AG04450 (cell line): ENCODE measurements around the gene NGB. TPM values are rescaled to one million over a fixed set of nuclear protein-coding genes. Genes with fewer than 3 reads are reported as not detected.

Source experiments
- CTCF ChIA-PET: fragments of 300-600, 350-600 bp; formaldehyde crosslinking; extraction: SDS; loops from one replicate; lab custom pipeline; 2022; ENCODE audit warnings: antibody characterized with exemption, inconsistent platforms; lab: Charles Lee
- POLR2A ChIA-PET: fragments of 350-600 bp; formaldehyde crosslinking; extraction: SDS; loops from one replicate; lab custom pipeline; 2021; ENCODE audit warnings: antibody characterized with exemption, inconsistent platforms; lab: Yijun Ruan, JAX
- DNase-seq: peaks from one replicate; pipeline ENCODE4 v3.0.0-alpha.2; 2011; ENCODE audit warnings: low read depth, low spot score
- H3K27ac ChIP-seq: one replicate; pipeline ENCODE4 v1.5.1; 2012; ENCODE audit warnings: low read depth, low read length, control low read depth
- H3K27me3 ChIP-seq: one replicate; pipeline ENCODE4 v1.6.0; 2012; ENCODE audit warnings: low read length; ENCODE audit not compliant: control insufficient read depth, insufficient read depth
- H3K4me3 ChIP-seq: 2 replicates; pipeline ENCODE4 v1.5.1; 2011; ENCODE audit warnings: mild to moderate bottlenecking, low read depth, low read length, control low read depth
- H3K9me3 ChIP-seq: 2 replicates; pipeline ENCODE4 v1.5.1; 2012; ENCODE audit warnings: low read length; ENCODE audit not compliant: control insufficient read depth, insufficient read depth
- polyA plus RNA-seq: library from polyadenylated mRNA; depleted of rRNA; stranded (reverse); fragments of >200 nt; gene quantifications from 2 replicates; pipeline ENCODE4 v1.2.3, GENCODE V29; 2011
- TF ChIP-seq, protein P1 (sequence below): IDR thresholded peaks from 2 replicates; pipeline ENCODE4 v1.5.1; 2011; ENCODE audit warnings: low read depth, low read length, control low read depth, inconsistent platforms

The NGB gene
- polyA plus RNA-seq, 1 experiment, result not detected

DNA sequence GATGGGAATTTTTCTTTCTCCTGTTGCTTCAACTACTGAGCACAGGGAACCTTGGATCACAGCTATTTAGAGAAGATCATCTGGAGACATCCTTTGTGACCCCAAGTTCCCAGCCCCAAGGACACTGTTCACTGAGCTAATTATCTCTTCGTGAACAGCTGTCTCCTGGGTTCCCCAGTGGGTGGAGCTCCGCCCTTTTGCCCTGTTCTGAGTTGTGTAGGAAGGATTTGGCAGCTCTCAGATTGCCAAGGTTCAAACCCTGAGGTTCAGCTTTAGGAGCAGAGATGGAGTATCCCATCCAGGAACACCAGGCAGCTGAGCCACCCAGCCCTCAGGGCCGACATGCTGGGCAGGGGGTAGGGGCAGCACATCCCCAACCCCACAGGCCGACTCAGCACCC is 32.0 kb downstream of the NGB start:
- no peak for DNase-seq
- TF ChIP-seq, protein P1, sequence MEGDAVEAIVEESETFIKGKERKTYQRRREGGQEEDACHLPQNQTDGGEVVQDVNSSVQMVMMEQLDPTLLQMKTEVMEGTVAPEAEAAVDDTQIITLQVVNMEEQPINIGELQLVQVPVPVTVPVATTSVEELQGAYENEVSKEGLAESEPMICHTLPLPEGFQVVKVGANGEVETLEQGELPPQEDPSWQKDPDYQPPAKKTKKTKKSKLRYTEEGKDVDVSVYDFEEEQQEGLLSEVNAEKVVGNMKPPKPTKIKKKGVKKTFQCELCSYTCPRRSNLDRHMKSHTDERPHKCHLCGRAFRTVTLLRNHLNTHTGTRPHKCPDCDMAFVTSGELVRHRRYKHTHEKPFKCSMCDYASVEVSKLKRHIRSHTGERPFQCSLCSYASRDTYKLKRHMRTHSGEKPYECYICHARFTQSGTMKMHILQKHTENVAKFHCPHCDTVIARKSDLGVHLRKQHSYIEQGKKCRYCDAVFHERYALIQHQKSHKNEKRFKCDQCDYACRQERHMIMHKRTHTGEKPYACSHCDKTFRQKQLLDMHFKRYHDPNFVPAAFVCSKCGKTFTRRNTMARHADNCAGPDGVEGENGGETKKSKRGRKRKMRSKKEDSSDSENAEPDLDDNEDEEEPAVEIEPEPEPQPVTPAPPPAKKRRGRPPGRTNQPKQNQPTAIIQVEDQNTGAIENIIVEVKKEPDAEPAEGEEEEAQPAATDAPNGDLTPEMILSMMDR, result no peak
- CTCF ChIA-PET, result no interaction called here
- Histone ChIP-seq H3K27ac (no peak overlapping the region), H3K4me3 (no peak overlapping the region), H3K27me3 (no peaks in the 10 kb centered on the region), H3K9me3 (no peaks in the 10 kb centered on the region; the same call in 1 of the 2 replicates)
- POLR2A ChIA-PET, result no interaction called here

DNA sequence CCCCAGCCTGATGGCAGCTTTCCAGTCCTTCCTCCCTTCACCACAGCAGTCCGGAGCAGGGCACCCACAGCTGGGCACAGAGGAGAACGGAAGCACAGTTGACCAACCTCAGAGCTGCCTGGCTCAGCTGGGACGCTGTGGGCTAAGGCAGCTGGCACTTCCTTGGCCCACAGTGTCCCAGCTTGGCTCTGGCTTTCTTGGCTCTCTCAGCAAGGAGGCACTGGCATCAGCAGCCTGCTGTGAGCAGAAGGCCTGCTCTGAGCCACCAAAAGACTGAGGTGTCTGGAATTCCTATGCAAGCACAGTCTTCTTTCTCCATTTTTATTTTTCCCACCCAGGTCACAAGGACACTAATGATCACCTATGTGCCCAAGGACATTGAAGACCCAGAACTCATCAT is 32.6 kb downstream of the NGB start:
- TF ChIP-seq, protein P1, result no peak
- DNase-seq, result no peak
- Histone ChIP-seq H3K4me3 (no peak overlapping the region), H3K27ac (no peak overlapping the region), H3K9me3 (no peaks in the 10 kb centered on the region; the same call in 1 of the 2 replicates), H3K27me3 (no peaks in the 10 kb centered on the region)
- ChIA-PET POLR2A (no interaction called here), CTCF (no interaction called here)

DNA sequence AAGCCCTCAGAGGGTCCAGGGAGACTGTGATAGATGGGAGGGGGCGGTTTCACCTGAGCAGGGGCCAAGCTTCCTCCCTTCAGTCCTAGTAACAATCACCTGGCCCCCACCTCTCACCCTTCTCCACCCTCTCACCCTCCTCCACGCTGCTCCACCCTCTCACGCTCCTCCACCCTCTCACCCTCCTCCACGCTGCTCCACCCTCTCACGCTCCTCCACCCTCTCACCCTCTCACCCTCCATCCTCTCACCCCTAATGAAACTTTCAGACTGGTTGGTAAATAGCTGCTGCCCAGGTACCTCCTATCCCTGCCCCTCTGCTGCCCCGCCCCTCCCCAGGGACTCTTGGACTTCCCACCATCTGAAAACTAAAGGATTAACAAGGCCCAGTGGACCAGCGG is 34.2 kb downstream of the NGB start:
- DNase-seq, result no peak
- H3K4me3 ChIP-seq, result no peak overlapping the region
- no peak overlapping the region for H3K27ac ChIP-seq
- H3K9me3 ChIP-seq, result no peaks in the 10 kb centered on the region; the same call in 1 of the 2 replicates
- H3K27me3 ChIP-seq, result no peaks in the 10 kb centered on the region
- TF ChIP-seq, protein P1, result no peak
- ChIA-PET POLR2A (no interaction called here), CTCF (no interaction called here)

DNA sequence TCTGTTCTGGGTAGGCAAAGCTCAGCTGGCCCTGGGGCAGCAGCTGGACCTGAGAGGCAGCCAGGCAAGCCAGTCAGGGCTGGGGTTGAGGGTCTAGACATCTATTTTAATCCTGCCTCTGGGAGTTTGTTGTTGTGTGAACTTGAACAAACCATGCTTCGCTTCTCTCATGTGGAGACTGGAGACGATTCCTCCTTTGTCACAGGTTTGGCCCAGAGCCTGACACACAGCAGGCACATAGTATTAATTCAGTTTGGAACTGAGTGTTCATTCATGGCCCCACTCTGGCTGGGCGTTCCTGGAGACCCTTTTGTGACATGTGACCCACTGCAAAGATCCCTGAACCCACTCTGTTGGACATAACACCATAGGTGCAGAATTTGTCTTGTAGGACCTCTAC is 39.3 kb downstream of the NGB start:
- H3K9me3 ChIP-seq, result no peaks in the 10 kb centered on the region
- H3K27ac ChIP-seq, result no peak overlapping the region
- DNase-seq, result no peak
- TF ChIP-seq, protein P1, result no peak
- ChIA-PET CTCF (no interaction called here), POLR2A (no interaction called here)
- no peaks in the 10 kb centered on the region for H3K27me3 ChIP-seq
- H3K4me3 ChIP-seq, result no peak overlapping the region

DNA sequence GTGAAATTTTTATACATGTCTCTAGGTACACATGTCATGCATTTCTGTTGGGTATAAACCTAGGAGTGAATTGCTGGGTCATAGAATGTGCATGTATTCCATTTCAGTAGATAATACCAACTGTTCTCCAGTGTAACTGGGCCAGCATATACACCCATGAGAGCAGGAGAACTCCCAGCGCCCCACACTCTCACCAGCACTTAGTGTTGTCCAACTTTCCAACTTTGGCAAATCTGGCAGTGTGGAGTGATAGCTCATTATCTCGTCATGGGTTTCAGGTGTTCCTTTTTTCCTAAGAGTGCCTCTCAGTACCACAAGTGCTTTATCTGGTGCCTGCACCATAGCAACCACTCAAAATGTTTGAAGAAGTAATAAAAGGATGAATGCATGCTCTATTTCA is 40.1 kb downstream of the NGB start:
- CTCF ChIA-PET, result no interaction called here
- POLR2A ChIA-PET, result no interaction called here
- TF ChIP-seq, protein P1, result no peak
- no peaks in the 10 kb centered on the region for H3K9me3 ChIP-seq
- H3K27ac ChIP-seq, result no peak overlapping the region
- H3K27me3 ChIP-seq, result no peaks in the 10 kb centered on the region
- H3K4me3 ChIP-seq, result no peak overlapping the region
- DNase-seq, result no peak
